Globus pallidus (tissue), 1 donor: Measurements from ENCODE around the gene CCDC187.
"Not testable (repeated sequence)": the region's sequence is repeated elsewhere in the genome, so short reads cannot be mapped to it uniquely, and the experiment has no call there.

ENCODE experiments used
- DNase-seq: peaks from one replicate; pipeline ENCODE4 v3.0.0-alpha.2; 2015; ENCODE audit warnings: low spot score

CCDC187 gene

GRCh38 chr9:136239135-136239982, 64.5 kb downstream of the CCDC187 start:
- no peak for DNase-seq

- no peak for DNase-seq
Observed at GRCh38 chr9:136238342-136238732, 65.6 kb downstream of the CCDC187 start.

DNA sequence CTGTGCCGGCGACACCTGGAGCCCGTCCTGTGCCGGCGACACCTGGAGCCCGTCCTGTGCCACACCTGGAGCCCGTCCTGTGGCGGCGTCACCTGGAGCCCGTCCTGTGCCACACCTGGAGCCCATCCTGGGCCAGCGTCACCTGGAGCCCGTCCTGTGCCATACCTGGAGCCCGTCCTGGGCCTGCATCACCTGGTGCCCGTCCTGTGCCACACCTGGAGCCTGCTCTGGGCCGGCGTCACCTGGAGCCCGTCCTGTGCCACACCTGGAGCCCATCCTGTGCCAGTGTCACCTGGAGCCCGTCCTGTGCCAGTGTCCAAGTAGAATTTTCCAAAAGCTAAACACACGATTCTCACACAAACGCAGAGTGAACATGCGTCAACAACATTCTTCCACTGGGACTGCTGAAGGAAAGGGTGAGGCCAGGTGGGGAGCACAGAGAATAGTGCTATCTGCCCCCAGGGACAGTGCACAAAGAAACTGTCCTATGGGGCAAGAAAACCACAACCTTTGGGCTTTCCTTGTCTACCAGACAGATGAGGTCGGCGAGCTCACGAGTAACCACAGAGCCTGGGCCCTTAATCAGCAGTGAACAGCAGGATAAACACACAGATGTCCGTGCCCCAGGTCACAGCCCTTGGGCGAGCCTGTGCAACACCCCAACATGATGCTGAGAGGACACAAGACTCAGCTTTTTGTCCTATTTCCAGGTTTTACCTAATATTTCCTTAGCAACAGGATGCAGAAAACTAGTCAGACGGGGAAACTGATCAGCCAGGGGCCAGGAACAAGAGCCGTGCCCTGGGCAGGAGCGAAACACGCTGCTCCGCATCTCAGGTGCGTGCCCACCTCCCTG, 66.2 kb downstream of the CCDC187 start:
- no peak for DNase-seq

DNA sequence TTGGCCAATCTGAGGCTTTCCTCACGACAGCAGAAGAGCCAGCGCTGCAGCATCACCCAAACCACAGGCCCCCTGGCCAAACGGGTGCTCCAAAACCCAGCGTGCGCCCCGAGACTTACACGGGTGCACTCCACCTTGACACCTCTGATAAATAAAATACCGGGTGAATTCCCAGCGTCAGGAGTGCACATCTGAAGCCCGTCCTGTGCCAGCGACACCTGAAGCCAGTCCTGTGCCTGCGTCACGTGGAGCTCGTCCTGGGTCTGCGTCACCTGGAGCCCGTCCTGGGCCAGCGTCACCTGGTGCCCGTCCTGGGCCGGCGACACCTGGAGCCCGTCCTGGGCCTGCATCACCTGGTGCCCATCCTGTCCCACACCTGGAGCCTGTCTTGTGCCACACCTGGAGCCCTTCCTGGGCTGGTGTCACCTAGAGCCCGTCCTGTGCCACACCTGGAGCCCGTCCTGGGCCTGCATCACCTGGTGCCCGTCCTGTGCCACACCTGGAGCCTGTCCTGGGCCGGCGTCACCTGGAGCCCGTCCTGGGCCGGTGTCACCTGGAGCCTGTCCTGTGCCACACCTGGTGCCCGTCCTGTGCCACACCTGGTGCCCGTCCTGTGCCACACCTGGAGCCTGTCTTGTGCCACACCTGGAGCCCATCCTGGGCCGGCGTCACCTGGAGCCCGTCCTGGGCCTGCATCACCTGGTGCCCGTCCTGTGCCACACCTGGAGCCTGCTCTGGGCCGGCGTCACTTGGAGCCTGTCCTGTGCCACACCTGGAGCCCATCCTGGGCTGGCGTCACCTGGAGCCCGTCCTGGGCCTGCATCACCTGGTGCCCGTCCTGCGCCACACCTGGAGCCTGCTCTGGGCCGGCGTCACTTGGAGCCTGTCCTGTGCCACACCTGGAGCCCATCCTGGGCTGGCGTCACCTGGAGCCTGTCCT, 67.2 kb downstream of the CCDC187 start:
- not testable (repeated sequence) for DNase-seq

DNA sequence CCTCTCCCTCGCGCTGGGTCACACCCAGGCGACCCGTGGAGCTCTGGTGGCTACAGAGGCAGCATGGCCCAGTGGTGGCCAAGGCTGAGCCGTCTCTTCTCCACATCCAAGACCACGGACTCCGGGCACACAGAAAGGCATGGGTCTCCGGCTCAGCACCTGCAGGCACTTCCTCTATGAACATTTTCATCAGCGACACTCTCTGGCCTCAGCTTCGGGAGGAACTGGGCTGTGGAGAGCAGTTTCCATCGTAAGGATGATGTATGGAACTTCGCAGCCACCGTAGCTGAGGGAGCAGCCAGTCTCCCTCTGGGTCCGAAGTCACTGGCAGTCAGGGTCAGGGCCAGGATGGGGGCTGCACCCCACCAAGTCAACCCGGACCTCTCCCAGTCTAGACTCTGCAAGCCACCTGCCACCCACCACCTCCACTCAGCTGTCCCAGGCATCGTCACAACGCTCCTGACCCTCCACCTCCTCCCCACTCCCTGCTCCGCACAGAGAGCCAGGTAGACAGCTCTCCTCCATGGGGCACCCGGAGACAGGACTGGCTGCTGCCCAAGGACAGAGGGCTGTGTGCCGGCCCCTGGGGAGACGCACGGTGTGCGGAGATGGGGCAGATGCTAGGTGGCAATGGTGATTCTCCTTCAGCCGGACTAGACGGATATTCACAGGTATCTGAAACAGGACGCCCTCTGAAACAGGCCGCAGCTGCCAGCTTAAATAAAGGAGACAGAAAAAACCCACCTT, 68.0 kb downstream of the CCDC187 start:
- no peak for DNase-seq

- no peak for DNase-seq
Observed at GRCh38 chr9:136235171-136235570, 68.7 kb downstream of the CCDC187 start.

DNA sequence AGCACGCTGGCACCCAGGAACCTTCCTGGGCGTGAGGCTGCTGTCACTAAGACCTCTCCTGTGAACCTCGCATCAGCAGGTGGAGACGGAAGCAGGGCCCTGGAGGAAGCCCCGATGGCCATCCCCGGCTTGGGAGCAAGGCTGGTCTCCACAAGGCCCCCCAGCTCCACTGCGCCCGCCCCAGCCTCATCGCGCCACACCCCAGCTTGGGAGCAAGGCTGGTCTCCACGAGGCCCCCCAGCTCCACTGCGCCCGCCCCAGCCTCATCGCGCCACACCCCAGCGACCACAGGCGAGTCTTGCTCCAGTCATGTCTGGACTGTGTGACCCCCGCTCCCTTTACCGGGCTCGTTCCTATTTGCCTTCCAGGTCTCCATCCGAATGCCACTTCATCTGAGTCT, 69.3 kb downstream of the CCDC187 start:
- DNase-seq, result no peak

- DNase-seq, result no peak
Observed at GRCh38 chr9:136233868-136234267, 70.0 kb downstream of the CCDC187 start.

- no peak for DNase-seq
Observed at GRCh38 chr9:136233411-136233810, 70.5 kb downstream of the CCDC187 start.

- DNase-seq, result no peak
Observed at GRCh38 chr9:136232969-136233368, 70.9 kb downstream of the CCDC187 start.

GRCh38 chr9:136231478-136232297, 72.2 kb downstream of the CCDC187 start:
- DNase-seq, result no peak

DNA sequence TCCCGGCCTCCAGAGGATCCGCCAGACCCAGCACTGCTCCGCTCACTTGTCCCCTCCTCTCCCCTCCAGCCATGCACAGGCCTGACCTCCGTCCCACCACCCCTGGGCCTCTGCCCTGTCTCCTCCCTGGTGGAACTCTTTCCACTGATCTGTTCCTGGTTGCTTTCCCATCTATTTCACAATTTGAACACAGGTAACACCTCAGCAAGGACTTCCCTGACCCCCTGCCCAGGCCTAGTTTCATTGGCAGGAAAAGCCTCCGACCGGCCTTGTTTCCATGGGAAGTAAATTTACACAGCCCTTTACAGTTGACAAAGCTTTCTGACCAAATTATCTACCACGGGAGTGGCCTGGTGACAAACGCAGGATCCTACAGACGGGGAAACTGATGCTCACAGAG, 73.1 kb downstream of the CCDC187 start:
- DNase-seq, result no peak

DNA sequence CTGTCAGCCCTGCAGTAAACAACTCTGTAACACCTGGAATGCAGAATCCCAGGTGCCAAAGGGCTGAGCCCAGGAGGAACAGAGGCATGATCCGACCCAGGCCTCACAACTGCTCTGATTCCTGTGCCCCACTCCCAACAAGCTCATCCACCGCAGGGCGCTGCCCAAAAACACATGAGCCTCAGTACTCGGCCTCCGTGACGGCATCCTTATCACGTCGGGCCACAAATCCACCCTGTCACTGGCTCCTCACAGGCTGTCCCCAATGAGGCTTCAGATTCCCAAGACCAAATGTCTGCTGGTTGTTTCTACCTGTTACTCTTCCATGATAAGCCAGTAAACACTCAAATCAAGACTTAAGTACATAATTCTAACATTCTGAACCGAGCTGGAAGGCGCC, 73.5 kb downstream of the CCDC187 start:
- DNase-seq, result no peak

DNA sequence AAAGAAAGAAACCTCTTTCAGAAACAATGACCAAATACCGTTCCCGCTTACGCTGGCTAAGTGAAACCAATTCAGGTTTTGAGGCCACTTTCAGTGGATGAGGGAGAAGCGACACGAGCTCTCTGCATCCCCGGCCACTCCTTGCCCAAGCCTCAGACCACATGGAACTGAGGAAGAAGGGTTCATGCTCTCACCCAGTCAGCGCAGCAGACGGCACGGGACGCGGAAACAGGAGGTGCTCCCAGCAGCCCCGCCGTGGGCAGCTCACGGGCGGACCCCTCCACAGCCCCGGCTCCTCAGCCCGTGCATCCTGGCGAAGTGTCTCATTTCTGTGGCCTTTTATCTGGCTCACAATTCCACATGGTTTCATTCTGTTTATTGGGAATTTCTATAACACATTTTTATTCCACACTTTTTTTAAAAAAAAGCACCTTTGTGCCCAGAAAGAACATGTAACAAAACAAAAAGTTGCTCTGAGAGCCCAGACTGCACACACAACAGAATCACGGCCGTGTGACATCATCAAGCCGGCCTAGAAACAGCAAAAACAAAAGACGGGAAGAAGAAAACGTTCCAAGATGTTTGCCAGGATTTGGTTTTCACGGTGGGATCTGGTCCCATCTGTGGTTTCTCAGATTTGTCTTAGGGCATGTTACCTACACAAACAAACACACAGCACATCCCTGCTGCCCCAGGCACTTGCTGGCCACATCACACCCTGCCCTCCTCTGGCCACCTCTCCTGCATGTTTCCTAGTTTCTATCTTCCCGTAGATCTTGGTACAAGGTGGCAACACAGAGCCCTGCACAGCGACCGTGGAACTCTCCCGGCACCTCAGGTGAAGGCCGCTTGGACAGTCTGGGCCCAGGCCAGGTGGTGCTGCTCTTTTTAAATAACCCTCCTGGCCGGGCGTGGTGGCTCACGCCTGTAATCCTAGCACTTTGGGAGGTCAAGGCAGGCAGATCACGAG, 74.5 kb downstream of the CCDC187 start:
- DNase-seq, result peak; percentile 29

- no peak for DNase-seq
Observed at GRCh38 chr9:136228107-136228875, 75.6 kb downstream of the CCDC187 start.

DNA sequence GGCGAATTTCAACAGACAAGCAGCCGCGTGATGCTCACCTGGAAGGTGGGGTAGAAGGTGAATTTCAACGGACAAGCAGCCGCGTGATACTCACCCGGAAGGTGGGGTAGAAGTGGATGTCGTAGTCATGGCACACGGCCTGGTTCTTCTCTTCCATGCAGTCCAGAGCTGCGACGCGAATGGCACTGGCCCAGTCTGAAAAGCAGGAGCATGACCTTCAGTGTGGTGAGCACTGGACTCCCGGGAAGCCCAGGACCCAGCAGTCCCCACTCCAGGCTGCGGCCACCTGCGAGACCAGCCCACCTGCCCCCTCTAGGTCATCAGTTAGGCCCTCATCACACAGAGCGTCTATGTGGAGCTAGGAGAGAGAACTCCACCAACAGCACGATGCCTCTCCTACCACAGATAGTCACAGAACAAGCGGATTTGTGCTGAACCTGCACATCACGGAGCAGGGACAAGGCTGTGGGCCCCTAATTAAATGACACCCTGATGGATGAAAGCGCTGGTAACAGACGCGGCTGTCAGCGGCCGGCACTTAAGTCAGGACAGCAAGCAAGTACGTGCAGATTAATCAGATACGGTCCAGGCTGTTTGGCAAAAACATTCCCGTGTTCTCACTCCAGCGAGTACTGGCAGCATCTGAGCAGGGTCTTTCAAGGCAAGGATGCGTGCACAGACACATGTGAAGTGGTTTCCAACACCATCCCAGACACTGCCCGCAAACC, 77.0 kb downstream of the CCDC187 start:
- DNase-seq, result no peak
